H1 (cell line): Measurements from ENCODE around the gene TAF8. TPM values are rescaled to one million over a fixed set of nuclear protein-coding genes. Genes with fewer than 3 reads are reported as not detected.

Experiments
- BCL11A ChIP-seq, 2 experiments: IDR thresholded peaks; one replicate each; pipeline ENCODE4 v1.6.1; 2011; ENCODE audit warnings: low read depth in 2 of 2, low read length in 2 of 2, mild to moderate bottlenecking in 2 of 2
- EGR1 ChIP-seq: IDR thresholded peaks from 2 replicates; pipeline ENCODE4 v1.6.1; 2011; ENCODE audit warnings: low read depth, low read length, borderline replicate concordance
- EP300 ChIP-seq, 2 experiments: IDR thresholded peaks; 1 replicate in 1 of 2; 2 replicates in 1 of 2; pipeline ENCODE4 v1.6.1; 2011 to 2012; ENCODE audit warnings: low read depth in 2 of 2, low read length in 2 of 2, mild to moderate bottlenecking in 2 of 2, borderline replicate concordance in 1 of 2, inconsistent platforms in 1 of 2, moderate library complexity in 1 of 2
- HDAC2 ChIP-seq, 2 experiments: fragments of 300-600 bp in 1 of 2; sonication (generic) in 1 of 2; IDR thresholded peaks; 2 replicates each; pipeline ENCODE4 v1.6.1; 2011 to 2012; ENCODE audit warnings: low read depth in 2 of 2, low read length in 2 of 2, mild to moderate bottlenecking in 2 of 2, moderate library complexity in 2 of 2, borderline replicate concordance in 1 of 2, inconsistent platforms in 1 of 2
- KDM1A ChIP-seq: fragments of 200-600, 300-600 bp; sonication (generic); IDR thresholded peaks from 2 replicates; pipeline ENCODE4 v1.7.1; 2016; ENCODE audit warnings: mild to moderate bottlenecking, low read length, borderline replicate concordance
- KDM4A ChIP-seq: IDR thresholded peaks from one replicate; pipeline ENCODE4 v1.7.1; 2012; ENCODE audit warnings: low read depth, mild to moderate bottlenecking, moderate library complexity, low read length, inconsistent platforms; ENCODE audit not compliant: severe bottlenecking
- MAX ChIP-seq: IDR thresholded peaks from 2 replicates; pipeline ENCODE4 v1.6.1; 2012; ENCODE audit warnings: inconsistent platforms
- NANOG ChIP-seq: IDR thresholded peaks from 2 replicates; pipeline ENCODE4 v1.6.1; 2011; ENCODE audit warnings: low read length, low read depth, mild to moderate bottlenecking, inconsistent platforms; ENCODE audit not compliant: insufficient read depth, poor library complexity, severe bottlenecking
- POLR2AphosphoS5 ChIP-seq: IDR thresholded peaks from 2 replicates; pipeline ENCODE4 v1.6.1; 2011; ENCODE audit warnings: low read depth, low read length
- RAD21 ChIP-seq, 2 experiments: IDR thresholded peaks in 1 of 2; conservative IDR thresholded peaks in 1 of 2; 2 replicates each; pipeline ENCODE4 v1.6.1; 2011; ENCODE audit warnings: low read depth in 2 of 2, low read length in 2 of 2, improper control_type of control experiment in 1 of 2, inconsistent platforms in 1 of 2, mild to moderate bottlenecking in 1 of 2, moderate library complexity in 1 of 2
- RFX5 ChIP-seq: IDR thresholded peaks from 2 replicates; pipeline ENCODE4 v1.6.1; 2011; ENCODE audit warnings: low read depth, low read length, improper control_type of control experiment, borderline replicate concordance
- RXRA ChIP-seq: IDR thresholded peaks from 2 replicates; pipeline ENCODE4 v1.6.1; 2011; ENCODE audit warnings: low read depth, mild to moderate bottlenecking, low read length, moderate library complexity; ENCODE audit not compliant: insufficient read depth
- SAP30 ChIP-seq: fragments of 300-600 bp; sonication (generic); IDR thresholded peaks from 2 replicates; pipeline ENCODE4 v1.7.1; 2012; ENCODE audit warnings: low read length, moderate library complexity, mild to moderate bottlenecking, inconsistent platforms; ENCODE audit not compliant: insufficient read depth, insufficient replicate concordance
- SIRT6 ChIP-seq: IDR thresholded peaks from one replicate; pipeline ENCODE4 v1.7.1; 2012; ENCODE audit warnings: low read length, inconsistent platforms
- SP1 ChIP-seq: IDR thresholded peaks from 2 replicates; pipeline ENCODE4 v1.6.1; 2011; ENCODE audit warnings: low read depth, low read length
- TAF1 ChIP-seq: IDR thresholded peaks from 2 replicates; pipeline ENCODE4 v1.6.1; 2011; ENCODE audit warnings: mild to moderate bottlenecking, low read depth, low read length
- TBP ChIP-seq: IDR thresholded peaks from 2 replicates; pipeline ENCODE4 v1.6.1; 2011; ENCODE audit warnings: low read depth, low read length, improper control_type of control experiment
- TCF12 ChIP-seq: IDR thresholded peaks from 2 replicates; pipeline ENCODE4 v1.6.1; 2011; ENCODE audit warnings: low read depth, mild to moderate bottlenecking, low read length
- USF2 ChIP-seq: IDR thresholded peaks from 2 replicates; pipeline ENCODE4 v1.6.1; 2011; ENCODE audit warnings: low read length, improper control_type of control experiment
- polyA plus RNA-seq, 7 experiments: library from polyadenylated mRNA; depleted of rRNA in 3 of 7; stranded (reverse) in 5 of 7; unstranded in 2 of 7; fragments of >200 nt in 5 of 7; fragments of 200-250 nt in 2 of 7; gene quantifications; 1 replicate in 5 of 7; 2 replicates in 1 of 7; 4 replicates in 1 of 7; pipeline versions ENCODE4 v1.2.1 to v1.2.3, GENCODE V29; 2011 to 2013; ENCODE audit warnings: missing spikeins in 2 of 7, mixed read lengths in 2 of 7
- total RNA-seq: library from RNA; stranded (reverse); fragmentation: NEBNext Ultra II Directional; extraction: Animal tissue kit (Norgen Biotek cat#: 25700); gene quantifications from 2 replicates; pipeline ENCODE4 v1.2.1, GENCODE V29; 2021
- TF ChIP-seq, protein P1 (sequence below): IDR thresholded peaks from 2 replicates; pipeline ENCODE4 v1.6.1; 2012; ENCODE audit warnings: inconsistent platforms

TAF8 gene
- total and polyA plus RNA-seq, 2 of the 8 experiments (the other 6 are each of a cell fraction or from before 2014, with no cell fraction given): 32.2 to 34.0 TPM

DNA sequence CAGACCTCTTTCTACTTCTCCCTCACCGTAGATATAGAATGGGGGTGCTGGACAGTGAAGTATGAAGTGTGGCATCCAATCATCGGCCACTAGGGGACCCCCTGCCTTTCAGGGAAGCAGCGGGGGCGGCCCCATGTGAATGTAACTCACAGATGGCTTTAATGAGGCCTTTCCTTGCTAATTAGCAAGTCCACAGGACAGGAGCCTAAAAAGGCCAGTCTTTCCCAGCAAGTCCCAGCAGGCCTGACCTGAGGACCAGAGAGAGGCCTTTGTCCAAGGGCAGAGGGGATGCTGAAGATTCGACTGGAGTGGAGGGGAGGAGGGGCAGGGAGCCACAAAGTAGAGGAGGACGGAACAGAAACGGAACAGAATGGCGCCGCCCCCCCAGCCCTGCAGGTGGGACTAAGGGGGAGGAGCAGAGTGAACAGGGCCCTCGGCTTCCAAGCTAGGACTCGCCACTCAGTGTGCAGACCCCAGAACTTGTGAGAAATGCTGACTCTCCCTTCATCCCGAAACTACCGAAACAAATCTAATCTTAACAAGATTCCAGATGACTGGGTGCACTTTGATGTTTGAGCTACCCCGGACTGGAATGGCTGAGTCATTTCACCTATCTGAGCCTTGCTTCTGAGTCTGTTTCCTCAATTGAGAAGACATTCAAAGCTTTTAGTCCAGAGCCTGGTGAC, 86.3 kb downstream of the TAF8 start (continued):
- TF ChIP-seq TBP: 0 out of 2 replicates have a peak, but pooled peaks have one; percentile 25
- TF ChIP-seq RFX5: no peak
- no peak for TF ChIP-seq SAP30
- TF ChIP-seq EP300 (IDR thresholded peaks at IDR 0.05; ENCODE audit: borderline replicate concordance in 1 of 2, low read depth in 2 of 2, low read length in 2 of 2): peak in 1 of 2 experiments; percentile 90; a peak in 1 of 3 replicates
- TF ChIP-seq MAX: 0 out of 2 replicates have a peak, but pooled peaks have one; percentile 27
- peak; percentile 77; the same call in 1 of the 2 replicates for TF ChIP-seq KDM1A
- TF ChIP-seq SP1: peak; percentile 80; the same call in 1 of the 2 replicates
- TF ChIP-seq SIRT6: no peak
- no peak for TF ChIP-seq BCL11A (IDR thresholded peaks at IDR 0.05; ENCODE audit: low read depth in 2 of 2, low read length in 2 of 2)
- 0 out of 2 replicates have a peak, but pooled peaks have one; percentile 90 for TF ChIP-seq RXRA
- peak; percentile 94 to 96; a peak in 2 of 4 replicates for TF ChIP-seq HDAC2 (IDR thresholded peaks at IDR 0.05; ENCODE audit: borderline replicate concordance in 1 of 2, low read depth in 2 of 2, low read length in 2 of 2)
- peak; percentile 28; the same call in 1 of the 2 replicates for TF ChIP-seq TAF1
- peak; percentile 25 for TF ChIP-seq KDM4A
- TF ChIP-seq USF2: no peak
- TF ChIP-seq, protein P1, sequence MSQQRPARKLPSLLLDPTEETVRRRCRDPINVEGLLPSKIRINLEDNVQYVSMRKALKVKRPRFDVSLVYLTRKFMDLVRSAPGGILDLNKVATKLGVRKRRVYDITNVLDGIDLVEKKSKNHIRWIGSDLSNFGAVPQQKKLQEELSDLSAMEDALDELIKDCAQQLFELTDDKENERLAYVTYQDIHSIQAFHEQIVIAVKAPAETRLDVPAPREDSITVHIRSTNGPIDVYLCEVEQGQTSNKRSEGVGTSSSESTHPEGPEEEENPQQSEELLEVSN: no peak
- TF ChIP-seq NANOG: peak; percentile 73
- TF ChIP-seq TCF12: peak; percentile 71; the same call in 1 of the 2 replicates
- peak; percentile 49 for TF ChIP-seq POLR2AphosphoS5
- peak; percentile 12 to 33; a peak in 3 of 4 replicates for TF ChIP-seq RAD21 (IDR thresholded peaks at IDR 0.05 in 1 of 2, conservative IDR thresholded peaks at IDR 0.05 in 1 of 2; ENCODE audit: low read depth in 2 of 2, low read length in 2 of 2)
- TF ChIP-seq EGR1: peak; percentile 74; the same call in 1 of the 2 replicates
